ENCODE results near the gene TMEM63B.

Gene TMEM63B

DNA sequence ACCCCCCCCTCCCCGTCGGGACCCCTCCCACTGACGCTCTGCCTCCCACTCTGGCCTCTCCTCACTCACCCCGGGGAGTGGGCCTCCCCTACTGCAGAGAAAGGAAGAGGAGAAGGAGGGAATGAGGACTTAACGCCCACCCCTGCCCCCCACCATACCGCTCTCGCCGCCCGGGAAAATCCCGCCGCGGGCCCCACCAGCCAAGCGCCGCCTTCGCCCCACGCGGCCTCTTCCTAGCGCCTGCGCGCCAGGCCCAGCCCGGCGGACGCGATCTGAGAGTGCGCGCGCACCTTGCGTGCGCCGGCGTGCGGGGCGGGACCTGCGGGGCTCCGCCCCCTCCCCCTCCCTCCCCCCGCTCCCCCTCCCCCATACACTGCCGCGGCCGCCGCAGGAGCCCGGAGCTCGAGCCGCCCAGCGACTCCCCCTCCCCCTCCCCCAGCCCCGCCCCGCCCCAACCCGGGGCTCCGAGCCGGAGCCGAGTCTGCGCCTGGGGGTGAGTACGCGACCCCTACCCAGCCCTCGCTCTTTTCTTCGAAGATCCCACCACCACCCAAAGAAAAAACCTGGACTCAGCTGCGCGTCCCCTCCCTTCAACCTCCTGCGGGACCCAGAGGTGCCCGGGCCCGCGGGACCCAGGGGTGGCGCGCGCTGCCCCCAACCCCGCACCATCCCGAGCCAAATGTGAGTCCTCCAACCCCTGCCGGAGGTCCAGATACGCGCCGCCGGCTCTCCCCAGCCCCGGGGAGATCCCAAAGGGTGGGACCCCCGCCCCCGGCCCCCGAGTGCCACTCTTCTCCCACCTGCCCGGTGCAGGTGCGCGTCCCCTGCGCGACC lies at the start of gene TMEM63B, which contains the start of gene MRPL14:
Gene TMEM63B (plus strand): TSS at position 369 of the 834 bp plus-strand sequence. CDS start 7,031 bp downstream, outside the sequence.
Gene MRPL14 (minus strand): TSS at position 267 of the 834 bp plus-strand sequence. CDS start 10,841 bp downstream, outside the sequence.
- peak within 1 kb of the TSS; percentile 98 for H3K4me3 ChIP-seq (ENCODE audit: low read length)
- no peak for TF ChIP-seq ZNF274 (IDR thresholded peaks at IDR 0.05; ENCODE audit: low read depth, low read length)

DNA sequence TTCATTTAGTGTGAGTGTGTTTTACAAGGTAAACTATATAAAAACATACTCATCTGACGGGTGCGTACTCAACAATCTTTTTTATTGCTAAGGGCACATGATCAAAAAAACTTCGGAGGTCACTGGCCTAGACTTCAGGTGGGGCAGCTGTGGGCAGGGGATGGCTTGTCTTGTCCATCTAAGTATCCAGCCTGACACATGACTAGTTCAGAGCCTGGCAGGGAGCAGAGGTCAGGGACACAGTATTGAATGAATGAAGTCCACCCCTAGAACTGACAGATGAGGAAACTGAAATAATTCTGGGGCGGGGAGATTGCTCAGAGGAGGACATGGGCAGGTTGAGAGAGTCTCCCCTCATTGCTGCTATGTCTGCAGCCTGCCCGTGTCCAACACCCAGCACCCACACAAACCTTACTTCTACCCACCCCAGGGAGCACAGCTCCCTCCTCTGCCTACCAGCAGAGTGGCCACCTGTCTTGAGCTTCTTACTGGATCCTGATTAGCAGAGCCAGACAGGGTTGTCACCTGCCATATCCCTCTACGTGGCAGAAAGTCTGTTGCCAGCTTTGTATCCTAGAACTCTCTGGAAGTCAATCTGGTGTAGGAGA lies 49.0 kb upstream of the TMEM63B start:
- TF ChIP-seq ZNF274 (IDR thresholded peaks at IDR 0.05; ENCODE audit: low read depth, low read length) = no peak
- no peak overlapping the region for H3K4me3 ChIP-seq (ENCODE audit: low read length)

DNA sequence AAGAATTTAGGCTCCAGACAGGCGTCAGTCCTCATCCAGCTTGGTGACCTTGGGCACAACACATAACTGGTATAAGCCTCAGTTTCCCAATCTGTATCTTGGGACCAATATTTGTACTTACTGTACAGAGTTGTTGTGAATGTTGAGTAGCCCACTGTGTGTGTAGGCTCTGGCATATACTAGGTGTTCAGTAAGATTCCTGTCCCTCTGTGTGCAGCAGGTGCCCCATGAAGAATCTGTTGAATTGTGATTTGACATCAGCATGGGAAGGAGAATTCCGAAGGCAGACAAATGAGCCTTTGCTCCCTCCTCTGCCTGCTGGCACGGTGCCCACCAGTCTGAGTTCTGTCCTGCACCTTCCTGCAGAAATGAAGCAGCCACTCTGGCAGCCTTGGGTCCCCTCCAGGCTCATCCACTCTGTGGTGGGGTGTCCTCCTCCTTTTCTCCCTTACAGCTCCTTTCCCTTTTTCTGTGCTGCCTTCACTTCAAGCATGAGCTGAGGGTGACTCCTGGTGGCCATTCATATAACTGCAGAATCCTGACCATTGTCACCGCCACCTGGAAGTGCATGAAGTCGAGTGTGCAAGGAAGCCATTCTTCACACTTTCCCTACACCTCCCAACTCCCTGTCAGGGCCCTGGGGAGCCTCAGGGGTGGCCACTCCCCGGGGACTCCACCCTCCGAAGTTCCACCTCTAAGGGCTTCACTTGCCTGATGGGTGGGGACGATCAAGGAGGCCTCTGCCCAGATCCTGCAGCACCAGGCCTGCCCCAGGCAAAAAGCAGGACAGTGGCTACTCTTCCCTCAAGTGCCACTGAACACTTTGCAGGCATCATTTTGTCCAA lies 48.3 kb upstream of the TMEM63B start:
- TF ChIP-seq ZNF274 (IDR thresholded peaks at IDR 0.05; ENCODE audit: low read depth, low read length) = no peak
- no peak overlapping the region for H3K4me3 ChIP-seq (ENCODE audit: low read length)

DNA sequence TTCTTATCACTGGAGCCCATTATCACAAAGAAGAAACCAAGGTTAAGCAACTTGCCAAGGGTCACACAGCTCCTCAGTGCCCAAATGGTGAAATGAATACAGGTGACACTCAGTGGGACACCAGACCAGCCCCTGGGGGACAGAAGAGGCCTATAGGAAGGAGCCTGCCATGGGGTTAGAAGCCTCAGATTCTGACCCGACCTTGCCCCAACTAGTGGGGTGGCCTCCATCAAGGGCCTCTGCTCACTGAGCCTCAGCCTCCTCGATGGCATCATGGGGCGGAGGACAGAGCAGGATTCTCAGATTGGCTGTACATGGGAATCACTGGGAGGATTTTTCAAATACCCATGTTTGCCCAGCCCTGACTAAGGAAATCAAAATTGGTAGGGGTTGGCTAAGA lies 47.7 kb upstream of the TMEM63B start:
- TF ChIP-seq ZNF274 (IDR thresholded peaks at IDR 0.05; ENCODE audit: low read depth, low read length) = no peak
- H3K4me3 ChIP-seq (ENCODE audit: low read length) = no peak overlapping the region

GRCh38 chr6:44080561-44081521 lies 46.5 kb upstream of the TMEM63B start:
- no peak for TF ChIP-seq ZNF274 (IDR thresholded peaks at IDR 0.05; ENCODE audit: low read depth, low read length)

DNA sequence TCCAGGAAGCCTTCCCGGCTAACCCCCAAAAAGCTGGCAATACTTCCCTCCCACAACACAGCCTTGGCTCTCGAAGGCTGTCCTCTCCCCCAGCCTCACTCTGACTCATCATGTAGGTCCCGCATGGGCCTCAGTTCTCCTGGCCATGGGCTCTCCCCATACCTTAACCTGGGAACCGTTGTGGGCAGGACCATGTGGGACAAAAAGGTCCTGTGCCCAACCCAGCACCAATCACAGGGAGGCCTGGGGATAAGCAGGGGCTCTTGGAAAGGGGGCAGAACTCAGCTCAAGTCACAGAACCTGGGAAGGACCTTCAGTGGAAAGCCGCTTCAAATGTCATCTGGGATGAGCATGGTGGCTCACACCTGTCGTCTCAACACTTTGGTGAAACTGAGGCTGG lies 45.6 kb upstream of the TMEM63B start:
- H3K4me3 ChIP-seq (ENCODE audit: low read length) = no peak overlapping the region
- no peak for TF ChIP-seq ZNF274 (IDR thresholded peaks at IDR 0.05; ENCODE audit: low read depth, low read length)

More at GRCh38 chr6:44080561-44081521, 46.5 kb upstream of the TMEM63B start:
- no peak overlapping the region for H3K4me3 ChIP-seq (ENCODE audit: low read length)

DNA sequence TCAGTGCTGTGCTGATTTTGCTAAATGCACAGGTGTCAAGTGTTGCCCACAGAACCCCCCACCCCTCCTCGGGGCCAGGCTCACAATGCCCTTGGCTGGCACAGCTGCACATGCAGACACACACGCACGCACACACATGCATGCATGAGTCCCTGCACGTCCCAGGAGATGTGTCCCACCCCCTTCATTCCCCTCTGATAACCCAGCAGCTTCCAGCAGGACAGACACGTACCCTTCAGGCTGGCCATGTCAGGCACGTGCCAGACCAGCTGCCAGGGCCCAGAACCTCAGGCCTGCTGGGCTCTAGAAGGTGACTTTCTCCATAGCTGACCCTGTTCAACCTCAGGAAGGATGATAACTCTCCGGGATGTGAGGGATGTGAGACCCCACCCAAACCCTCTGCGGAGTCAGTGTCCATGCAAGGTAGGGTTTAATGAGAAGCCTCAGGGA lies 44.5 kb upstream of the TMEM63B start:
- no peak for TF ChIP-seq ZNF274 (IDR thresholded peaks at IDR 0.05; ENCODE audit: low read depth, low read length)
- no peak overlapping the region for H3K4me3 ChIP-seq (ENCODE audit: low read length)

DNA sequence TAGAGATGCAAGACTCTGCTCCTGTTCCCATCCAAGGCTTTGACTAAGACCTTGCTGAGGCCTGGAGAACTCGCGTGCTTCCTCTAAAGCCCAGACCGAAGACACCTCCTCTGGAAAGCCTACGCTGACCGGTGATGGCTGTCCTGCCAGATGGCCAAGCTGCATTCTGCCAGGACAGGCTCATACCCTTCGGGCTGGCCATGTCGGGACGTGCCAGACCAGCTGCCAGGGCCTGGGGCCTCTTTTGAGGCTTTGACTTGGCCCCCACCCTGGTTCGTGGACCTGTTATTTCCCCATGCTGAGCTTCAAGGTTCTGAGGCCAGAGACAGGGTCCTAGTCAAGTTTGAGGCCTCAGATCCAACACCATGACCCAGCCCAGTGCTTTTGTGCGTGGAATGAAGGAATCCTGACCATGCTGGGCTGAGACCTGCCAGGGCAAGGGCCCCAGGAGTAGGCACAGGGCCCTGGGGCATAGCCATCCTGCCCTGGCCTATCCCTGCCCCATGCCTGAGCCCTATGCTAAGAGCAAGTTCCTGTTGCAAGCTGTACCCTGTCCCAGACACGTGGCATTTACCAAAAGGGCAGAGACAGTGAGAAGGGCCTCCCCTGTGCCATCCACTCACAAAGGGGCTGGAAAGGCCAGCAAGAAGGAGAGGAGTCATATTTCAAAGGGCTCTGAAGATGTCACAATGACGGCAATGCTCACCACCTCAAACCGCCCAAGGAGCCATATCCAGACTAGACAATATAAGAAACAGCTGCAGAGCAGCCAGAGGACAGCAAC lies 42.9 kb upstream of the TMEM63B start:
- H3K4me3 ChIP-seq (ENCODE audit: low read length) = no peak overlapping the region
- no peak for TF ChIP-seq ZNF274 (IDR thresholded peaks at IDR 0.05; ENCODE audit: low read depth, low read length)

DNA sequence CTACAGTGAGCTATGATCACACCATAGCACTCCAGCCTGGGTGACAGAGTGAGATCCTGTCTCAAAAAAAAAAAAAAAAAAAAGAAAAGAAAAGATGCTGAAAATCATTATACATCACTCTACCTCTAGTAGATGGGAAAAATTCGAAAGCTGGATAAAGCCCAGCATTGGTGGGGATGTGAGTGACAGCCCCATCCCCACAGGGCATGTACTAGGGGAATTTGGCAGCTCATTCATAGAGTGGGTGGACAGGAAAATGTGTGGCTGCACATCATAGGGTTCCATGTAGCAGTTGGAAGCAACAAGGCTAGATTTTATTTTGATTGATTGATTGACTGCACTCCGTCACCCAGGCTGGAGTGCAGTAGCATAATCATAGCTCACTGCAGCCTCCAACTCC lies 42.1 kb upstream of the TMEM63B start:
- H3K4me3 ChIP-seq (ENCODE audit: low read length) = no peak overlapping the region
- TF ChIP-seq ZNF274 (IDR thresholded peaks at IDR 0.05; ENCODE audit: low read depth, low read length) = no peak

- H3K4me3 ChIP-seq (ENCODE audit: low read length) = no peak overlapping the region
- TF ChIP-seq ZNF274 (IDR thresholded peaks at IDR 0.05; ENCODE audit: low read depth, low read length) = no peak
Observed at GRCh38 chr6:44086931-44087574, 40.3 kb upstream of the TMEM63B start.

- no peak overlapping the region for H3K4me3 ChIP-seq (ENCODE audit: low read length)
- no peak for TF ChIP-seq ZNF274 (IDR thresholded peaks at IDR 0.05; ENCODE audit: low read depth, low read length)
Observed at GRCh38 chr6:44087623-44088022, 39.7 kb upstream of the TMEM63B start.
